ENCODE measurements around the gene NECAP2.
"Not testable (repeated sequence)": the region's sequence is repeated elsewhere in the genome, so short reads cannot be mapped to it uniquely, and the experiment has no call there.

The NECAP2 gene

DNA sequence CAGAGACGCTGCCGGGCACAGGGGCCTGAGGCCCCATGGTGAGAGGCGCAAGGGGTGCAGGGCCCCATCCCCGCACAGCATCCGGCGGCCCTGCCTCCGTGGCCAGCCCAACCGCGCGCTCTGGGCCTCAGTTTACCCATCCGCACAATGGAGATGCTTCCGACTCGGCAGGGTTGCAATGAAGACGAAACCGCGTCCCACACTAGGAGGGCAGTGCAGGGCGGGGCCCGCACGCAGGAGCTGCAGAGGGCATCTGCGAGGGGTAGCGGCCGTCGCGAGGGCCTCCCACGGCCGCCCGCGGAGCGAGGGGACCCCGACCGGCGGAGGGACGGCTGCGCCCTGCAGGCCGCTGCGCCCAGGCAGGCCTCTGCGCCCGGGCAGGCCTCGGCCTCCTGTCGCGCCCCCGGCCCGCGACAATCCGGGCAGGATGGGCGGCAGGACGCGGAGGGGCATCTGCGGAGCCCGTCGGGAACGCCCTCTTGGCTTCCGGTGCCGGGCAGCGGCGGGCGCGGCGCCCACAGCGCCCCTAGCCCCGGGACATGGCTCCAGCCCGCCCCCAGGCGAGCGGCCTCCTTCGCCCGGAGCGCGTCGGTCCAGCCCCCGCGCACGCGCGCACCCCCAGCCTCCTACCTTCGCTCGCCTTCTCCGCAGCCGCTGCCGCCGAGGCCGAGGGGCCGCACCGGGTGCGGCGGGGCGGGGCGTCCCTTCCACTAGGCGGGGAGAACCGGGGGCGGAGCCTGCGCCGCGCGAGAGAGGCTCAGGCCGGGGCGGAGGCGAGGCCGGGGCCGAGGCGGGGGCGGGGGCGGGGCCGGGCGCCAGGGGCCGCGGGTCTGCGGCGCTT lies 58.3 kb downstream of the NECAP2 start:
- DNase-seq (ENCODE audit: low read depth): peak; percentile 71

DNA sequence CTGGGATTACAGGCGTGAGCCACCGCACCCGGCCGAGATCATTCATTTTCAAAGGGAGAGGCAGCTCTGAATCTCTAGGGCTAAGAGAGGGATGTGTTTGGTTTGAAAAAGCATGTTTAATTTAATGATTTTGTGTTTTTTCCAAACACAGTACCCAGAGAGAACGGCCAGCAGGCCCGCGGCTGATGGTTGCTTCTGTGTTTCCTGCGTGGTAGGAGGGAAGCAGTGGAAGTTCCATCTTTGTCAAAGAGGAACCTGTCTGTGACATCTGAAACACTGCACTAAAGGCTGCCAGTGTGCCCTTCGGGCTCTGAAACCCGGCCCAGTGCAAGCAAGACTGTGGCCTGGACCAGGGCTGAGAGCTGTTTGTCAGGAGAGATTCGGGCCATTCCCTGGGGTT lies 59.9 kb downstream of the NECAP2 start:
- DNase-seq (ENCODE audit: low read depth): not testable (repeated sequence)

DNA sequence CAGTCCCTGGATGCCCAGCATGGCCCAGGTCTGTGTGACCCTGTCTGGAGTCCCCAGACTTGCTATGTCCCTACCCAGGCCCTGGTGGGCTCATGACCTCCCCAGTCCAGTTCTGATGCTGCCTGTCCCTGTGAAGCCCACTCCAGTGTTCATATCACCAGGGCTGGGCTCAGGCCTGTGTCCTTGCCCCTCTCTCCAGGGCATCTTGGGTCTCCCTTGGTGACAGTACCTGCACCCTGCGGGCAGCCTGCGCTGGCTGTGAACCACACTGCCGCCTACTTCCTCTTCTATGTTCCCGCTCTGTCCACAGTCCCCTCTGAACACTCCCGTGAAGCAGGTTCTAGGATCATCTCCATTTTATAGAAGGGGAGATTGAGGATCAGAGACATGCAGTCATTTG lies 60.5 kb downstream of the NECAP2 start:
- DNase-seq (ENCODE audit: low read depth): not testable (repeated sequence)

DNA sequence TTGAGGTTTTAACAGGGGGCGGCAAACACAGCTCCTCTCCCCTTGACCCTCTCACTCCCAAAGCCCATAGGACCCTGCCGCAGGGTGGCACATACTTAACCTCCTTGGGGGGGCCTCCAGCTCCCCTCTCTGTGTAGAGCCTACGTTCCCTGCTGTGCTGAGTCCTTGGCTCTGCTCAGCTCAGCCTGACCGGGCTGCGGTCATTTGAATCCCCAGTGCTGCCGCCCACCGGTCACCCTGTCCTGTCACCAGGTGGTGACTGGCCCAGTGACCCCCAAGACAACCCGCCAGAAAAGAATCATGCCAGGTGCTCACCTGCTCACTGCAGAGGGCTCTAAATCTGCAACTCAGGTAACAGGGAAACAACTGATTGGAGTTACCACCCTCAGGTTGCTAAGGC lies 60.9 kb downstream of the NECAP2 start:
- DNase-seq (ENCODE audit: low read depth): not testable (repeated sequence)

DNA sequence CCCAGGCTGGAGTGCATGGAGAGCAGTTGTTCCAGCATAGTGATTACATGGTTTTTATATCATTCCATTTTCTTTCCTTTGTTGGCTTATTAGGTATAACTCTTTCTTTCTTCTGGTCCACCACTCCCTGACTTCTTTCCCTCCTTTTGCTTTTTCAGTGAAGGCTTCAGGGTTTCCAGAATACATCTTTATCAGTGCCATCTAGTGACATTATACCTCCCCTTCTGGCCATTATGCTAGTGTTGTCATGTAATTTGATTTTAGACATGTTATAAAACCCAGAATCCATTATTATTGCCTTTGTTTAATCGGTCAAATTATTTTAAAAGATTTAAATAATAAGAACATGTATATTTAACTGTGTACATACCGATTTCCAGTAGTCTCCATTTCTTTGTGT lies 63.0 kb downstream of the NECAP2 start:
- DNase-seq (ENCODE audit: low read depth): no peak

DNA sequence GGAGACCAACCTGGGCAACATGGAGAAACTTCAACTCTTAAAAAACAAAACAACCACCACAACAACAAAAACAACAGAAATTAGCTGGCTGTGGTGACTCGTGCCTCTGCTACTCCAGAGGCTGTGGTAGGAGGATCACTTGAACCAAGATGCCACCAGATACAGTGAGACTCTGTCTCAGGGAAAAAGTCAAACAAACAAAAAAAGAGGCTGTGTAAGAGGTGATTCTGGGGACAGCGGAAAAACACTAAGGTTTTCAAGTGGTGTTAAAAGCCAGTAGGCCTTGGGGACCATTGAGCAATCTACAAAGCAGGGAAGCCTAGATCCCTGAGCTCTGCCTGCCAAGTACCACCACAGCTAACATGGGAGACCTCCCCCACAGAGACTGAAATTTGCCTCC lies 65.3 kb downstream of the NECAP2 start:
- not testable (repeated sequence) for DNase-seq (ENCODE audit: low read depth)

DNA sequence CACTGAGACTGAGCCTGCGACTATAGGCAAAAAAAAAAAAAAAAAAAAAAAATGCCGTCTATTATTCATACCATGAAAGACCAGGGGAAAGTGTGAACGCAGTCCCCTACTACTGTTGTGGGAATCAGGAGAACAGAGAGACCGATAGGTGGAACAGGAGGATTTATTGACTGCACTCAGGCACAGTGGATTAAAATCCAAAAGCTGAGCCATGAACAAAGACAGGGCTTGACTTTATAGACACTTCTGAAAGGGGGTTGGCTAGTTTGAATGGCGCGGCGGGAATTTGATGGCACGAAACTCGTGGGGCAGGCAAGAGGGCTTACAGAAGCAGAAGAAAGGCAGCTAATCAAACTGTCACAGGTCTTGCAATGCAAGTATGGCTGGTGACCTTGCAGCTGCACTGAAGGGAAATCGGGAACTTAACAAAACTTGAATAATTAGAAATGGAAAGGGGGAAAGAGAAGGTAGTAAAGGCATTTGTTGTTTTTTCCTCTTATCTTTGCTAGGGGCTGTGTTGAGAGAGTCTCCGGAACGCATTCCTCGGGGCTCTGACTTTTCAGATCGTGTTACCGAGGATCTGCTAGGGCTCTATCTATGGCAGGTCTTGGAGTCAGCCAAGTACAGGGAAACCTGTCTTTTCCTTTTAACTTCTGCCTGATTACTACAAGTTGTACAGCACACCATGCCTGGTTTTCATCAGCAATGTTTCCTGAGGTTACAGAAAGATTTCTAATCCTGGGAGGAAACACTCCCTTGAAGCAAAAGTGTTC lies 66.0 kb downstream of the NECAP2 start:
- DNase-seq (ENCODE audit: low read depth): not testable (repeated sequence)

DNA sequence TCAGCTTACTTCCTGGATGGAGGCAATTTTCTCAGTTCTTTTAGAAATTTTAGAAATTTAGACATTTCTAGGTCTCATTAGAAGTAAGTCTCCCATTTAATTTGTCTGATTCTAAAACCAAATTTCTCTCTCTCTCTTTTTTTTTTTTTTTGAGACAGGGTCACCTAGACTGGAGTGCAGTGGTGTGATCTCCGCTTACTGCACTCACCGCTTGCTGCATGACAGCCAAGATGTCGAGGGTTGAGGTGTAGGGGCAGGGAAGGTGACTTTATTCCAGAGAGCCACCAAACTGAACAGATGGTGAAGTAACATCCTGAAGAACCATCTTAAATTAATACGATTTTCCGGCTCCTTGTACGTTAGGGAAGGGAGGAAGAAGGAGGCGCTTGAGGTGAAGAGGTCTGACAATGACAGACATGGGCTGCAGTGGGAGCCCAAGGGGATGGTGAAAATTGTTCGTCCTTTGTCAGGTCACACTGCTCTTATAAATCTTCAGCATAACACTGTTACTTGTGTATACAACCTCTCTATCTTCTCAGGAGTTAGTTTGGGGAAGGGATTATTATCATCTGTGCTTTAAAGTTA lies 68.4 kb downstream of the NECAP2 start:
- not testable (repeated sequence) for DNase-seq (ENCODE audit: low read depth)

Measured in activated T-cell treated with anti-CD3 and anti-CD28 coated beads for 24 hours (primary cell).